ENCODE data around the gene CHSY1.

Gene CHSY1

GRCh38 chr15:101135532-101136166 is 116.2 kb downstream of the CHSY1 start:
- peaks cover 44% of the 10 kb centered on the region for H3K27me3 ChIP-seq (ENCODE audit: low read depth, low read length)
- no peak overlapping the region for H3K27ac ChIP-seq (ENCODE audit: low read length)
- H4K20me1 ChIP-seq (ENCODE audit: insufficient read depth, low read length): peaks cover 8% of the 10 kb centered on the region; the same call in 1 of the 2 replicates
- no peak overlapping the region; the same call in 1 of the 2 replicates for H2AFZ ChIP-seq (ENCODE audit: low read depth, low read length)
- H3K79me2 ChIP-seq (ENCODE audit: low read length): no peaks in the 10 kb centered on the region
- H3K4me1 ChIP-seq (ENCODE audit: low read length): peaks cover 29% of the 10 kb centered on the region
- TF ChIP-seq CTCF (IDR thresholded peaks at IDR 0.05; ENCODE audit: low read depth, low read length): no peak
- TF ChIP-seq EZH2phosphoT487 (IDR thresholded peaks at IDR 0.05; ENCODE audit: low read depth): no peak
- no peaks in the 10 kb centered on the region for H3K9me3 ChIP-seq (ENCODE audit: insufficient read depth, low read length)
- H3K4me3 ChIP-seq (ENCODE audit: low read length): peak overlapping the region; percentile 53
- H3K36me3 ChIP-seq (replicated peaks; ENCODE audit: low read depth, low read length): no peaks in the 10 kb centered on the region
- peak overlapping the region; percentile 77 for H3K4me2 ChIP-seq (ENCODE audit: low read length)
- no peak overlapping the region for H3K9ac ChIP-seq (ENCODE audit: low read length)

GRCh38 chr15:101134780-101135179 is 117.1 kb downstream of the CHSY1 start:
- Histone ChIP-seq H3K9ac (ENCODE audit: low read length) (no peak overlapping the region), H3K4me1 (ENCODE audit: low read length) (peaks cover 26% of the 10 kb centered on the region), H3K27me3 (ENCODE audit: low read depth, low read length) (peaks cover 50% of the 10 kb centered on the region), H3K4me2 (ENCODE audit: low read length) (no peak overlapping the region), H3K79me2 (ENCODE audit: low read length) (no peaks in the 10 kb centered on the region), H3K27ac (ENCODE audit: low read length) (no peak overlapping the region), H4K20me1 (ENCODE audit: insufficient read depth, low read length) (peaks cover 8% of the 10 kb centered on the region; the same call in 1 of the 2 replicates), H3K9me3 (ENCODE audit: insufficient read depth, low read length) (no peaks in the 10 kb centered on the region), H3K36me3 (replicated peaks; ENCODE audit: low read depth, low read length) (no peaks in the 10 kb centered on the region), H3K4me3 (ENCODE audit: low read length) (no peak overlapping the region), H2AFZ (ENCODE audit: low read depth, low read length) (no peak overlapping the region)
- no peak for TF ChIP-seq CTCF (IDR thresholded peaks at IDR 0.05; ENCODE audit: low read depth, low read length)
- no peak for TF ChIP-seq EZH2phosphoT487 (IDR thresholded peaks at IDR 0.05; ENCODE audit: low read depth)

GRCh38 chr15:101133751-101134261 is 118.0 kb downstream of the CHSY1 start:
- Histone ChIP-seq H4K20me1 (ENCODE audit: insufficient read depth, low read length) (peaks cover 8% of the 10 kb centered on the region; the same call in 1 of the 2 replicates), H3K36me3 (replicated peaks; ENCODE audit: low read depth, low read length) (no peaks in the 10 kb centered on the region), H3K27me3 (ENCODE audit: low read depth, low read length) (peaks cover 54% of the 10 kb centered on the region), H3K4me3 (ENCODE audit: low read length) (no peak overlapping the region), H3K9me3 (ENCODE audit: insufficient read depth, low read length) (no peaks in the 10 kb centered on the region), H2AFZ (ENCODE audit: low read depth, low read length) (no peak overlapping the region), H3K4me2 (ENCODE audit: low read length) (no peak overlapping the region), H3K27ac (ENCODE audit: low read length) (no peak overlapping the region), H3K79me2 (ENCODE audit: low read length) (no peaks in the 10 kb centered on the region), H3K4me1 (ENCODE audit: low read length) (peaks cover 22% of the 10 kb centered on the region), H3K9ac (ENCODE audit: low read length) (no peak overlapping the region)
- TF ChIP-seq EZH2phosphoT487 (IDR thresholded peaks at IDR 0.05; ENCODE audit: low read depth): no peak
- TF ChIP-seq CTCF (IDR thresholded peaks at IDR 0.05; ENCODE audit: low read depth, low read length): no peak

GRCh38 chr15:101133181-101133460 is 118.7 kb downstream of the CHSY1 start:
- Histone ChIP-seq H2AFZ (ENCODE audit: low read depth, low read length) (no peak overlapping the region), H4K20me1 (ENCODE audit: insufficient read depth, low read length) (peaks cover 4% of the 10 kb centered on the region; the same call in 1 of the 2 replicates), H3K9me3 (ENCODE audit: insufficient read depth, low read length) (no peaks in the 10 kb centered on the region), H3K4me2 (ENCODE audit: low read length) (no peak overlapping the region), H3K27ac (ENCODE audit: low read length) (no peak overlapping the region), H3K4me3 (ENCODE audit: low read length) (no peak overlapping the region), H3K36me3 (replicated peaks; ENCODE audit: low read depth, low read length) (no peaks in the 10 kb centered on the region), H3K4me1 (ENCODE audit: low read length) (peaks cover 22% of the 10 kb centered on the region), H3K9ac (ENCODE audit: low read length) (no peak overlapping the region), H3K79me2 (ENCODE audit: low read length) (no peaks in the 10 kb centered on the region), H3K27me3 (ENCODE audit: low read depth, low read length) (peaks cover 61% of the 10 kb centered on the region)
- no peak for TF ChIP-seq CTCF (IDR thresholded peaks at IDR 0.05; ENCODE audit: low read depth, low read length)
- no peak for TF ChIP-seq EZH2phosphoT487 (IDR thresholded peaks at IDR 0.05; ENCODE audit: low read depth)
